Fibroblast of skin of back (primary cell): Measurements from ENCODE around the gene MCF2L2.
"Not testable (repeated sequence)": the region's sequence is repeated elsewhere in the genome, so short reads cannot be mapped to it uniquely, and the experiment has no call there.

Experiments
- DNase-seq: peaks from one replicate; pipeline ENCODE4 v3.0.0-alpha.2; 2013

The MCF2L2 gene

DNA sequence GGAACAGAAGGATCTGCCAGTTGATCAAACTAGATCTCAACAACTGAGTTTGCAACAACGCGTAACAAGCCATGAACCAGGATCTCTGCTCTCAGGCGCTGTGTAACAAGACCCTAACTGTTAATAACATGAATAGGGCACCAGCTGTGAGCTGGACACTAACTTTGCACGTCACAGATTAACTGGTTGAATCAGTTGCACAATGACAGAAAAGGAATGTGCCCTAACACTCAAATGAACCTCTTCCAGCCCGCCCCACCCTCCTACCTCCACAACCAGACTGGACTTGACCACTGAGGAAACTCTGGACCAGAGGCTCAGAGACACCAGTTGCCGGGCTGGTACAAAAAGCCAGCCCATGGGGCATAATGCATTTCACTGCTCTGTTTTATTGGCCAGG lies 34.3 kb downstream of the MCF2L2 start:
- no peak for DNase-seq

DNA sequence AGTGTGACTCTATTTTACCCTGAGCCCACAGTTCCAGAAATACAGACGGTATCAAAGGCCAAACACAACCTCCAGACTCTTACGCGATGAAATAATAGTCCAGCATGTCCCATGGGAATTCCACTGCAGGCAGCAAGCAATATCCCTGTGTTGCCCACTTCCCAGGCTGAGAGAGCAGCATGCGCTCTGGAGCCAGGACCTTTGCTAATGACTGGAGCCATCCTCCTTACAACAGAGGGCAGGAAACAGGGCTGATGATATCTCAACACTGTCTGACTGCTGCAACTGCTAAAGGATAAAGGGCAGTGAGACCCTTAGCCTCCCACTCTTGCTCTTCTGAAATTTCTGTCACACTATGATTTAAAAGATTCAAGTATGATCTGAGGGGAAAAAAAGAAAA lies 34.8 kb downstream of the MCF2L2 start:
- DNase-seq, result no peak

DNA sequence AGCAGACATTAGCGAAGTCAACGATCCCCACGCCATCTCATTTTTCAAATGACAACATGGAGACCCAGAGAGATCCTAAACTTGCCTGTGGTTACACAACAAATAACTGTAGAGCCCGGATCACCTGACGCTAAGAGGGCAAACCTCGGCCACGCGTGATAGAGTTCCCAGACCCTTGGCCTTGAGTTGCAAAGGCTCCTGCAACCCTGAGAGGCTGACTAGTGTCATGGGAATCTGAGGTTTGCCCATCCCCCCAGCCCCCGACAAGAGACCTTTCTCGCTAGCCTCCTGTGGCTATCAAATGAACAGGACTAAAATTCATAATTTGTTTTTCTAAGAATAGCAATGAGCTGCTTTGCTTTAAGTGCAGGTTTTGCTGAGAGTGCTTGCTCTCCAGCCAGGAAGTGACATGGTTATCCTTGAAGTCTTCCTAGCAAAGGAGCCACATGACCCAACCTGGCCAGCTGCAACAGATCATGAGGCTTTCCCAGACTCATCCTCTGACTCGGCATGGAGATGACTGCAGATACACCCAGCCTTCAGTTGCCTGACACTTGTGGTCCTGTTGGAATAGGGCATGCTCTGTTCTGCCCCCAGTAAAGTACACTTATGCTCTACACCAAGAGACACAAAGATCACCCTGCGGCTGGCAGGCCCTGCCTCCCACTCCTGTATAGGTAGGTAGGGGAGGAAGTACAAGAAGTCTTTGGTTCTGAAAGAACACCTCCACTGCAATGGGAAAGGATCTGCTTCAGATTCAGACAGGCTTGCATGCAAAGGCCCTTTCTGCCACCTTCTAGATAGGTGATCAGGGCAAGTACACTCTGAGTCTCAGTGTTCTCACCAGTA lies 36.0 kb downstream of the MCF2L2 start:
- no peak for DNase-seq

DNA sequence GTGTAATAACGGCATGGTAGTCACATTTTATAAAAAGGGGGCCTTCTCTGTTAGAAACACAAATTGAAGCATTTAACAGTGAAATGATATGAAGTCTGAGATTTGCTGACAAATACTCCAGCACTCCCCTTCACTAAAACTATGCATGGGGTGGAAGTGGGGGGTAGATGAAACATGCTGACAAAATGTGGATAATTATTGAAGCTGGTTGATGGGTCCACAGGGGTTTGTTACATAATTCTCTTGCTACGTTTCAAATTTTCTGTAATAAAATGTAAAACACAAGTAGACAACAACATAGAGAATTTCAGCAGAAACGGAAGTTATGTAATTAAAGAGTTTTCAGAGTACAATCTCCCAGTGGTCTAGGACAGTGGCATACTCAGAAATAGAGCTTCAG lies 37.0 kb downstream of the MCF2L2 start:
- DNase-seq, result no peak

DNA sequence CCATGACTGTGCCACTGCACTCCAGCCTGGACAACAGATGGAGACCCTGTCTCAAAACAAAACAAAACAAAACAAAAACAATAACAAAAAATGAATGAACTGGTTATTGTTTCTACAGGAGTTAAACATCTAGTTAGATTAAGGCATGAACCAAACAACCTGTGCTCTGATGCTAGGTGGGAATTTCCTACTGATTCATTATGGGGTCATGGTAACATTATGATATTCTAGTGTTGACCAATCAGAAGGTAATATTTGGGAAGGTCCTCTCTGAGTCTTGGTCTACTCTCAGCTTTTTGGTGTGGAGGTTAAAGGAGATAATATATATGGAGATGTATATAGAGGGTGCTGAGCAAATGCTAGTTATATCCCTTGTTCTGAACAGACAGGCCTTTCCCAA lies 37.6 kb downstream of the MCF2L2 start:
- no peak for DNase-seq

DNA sequence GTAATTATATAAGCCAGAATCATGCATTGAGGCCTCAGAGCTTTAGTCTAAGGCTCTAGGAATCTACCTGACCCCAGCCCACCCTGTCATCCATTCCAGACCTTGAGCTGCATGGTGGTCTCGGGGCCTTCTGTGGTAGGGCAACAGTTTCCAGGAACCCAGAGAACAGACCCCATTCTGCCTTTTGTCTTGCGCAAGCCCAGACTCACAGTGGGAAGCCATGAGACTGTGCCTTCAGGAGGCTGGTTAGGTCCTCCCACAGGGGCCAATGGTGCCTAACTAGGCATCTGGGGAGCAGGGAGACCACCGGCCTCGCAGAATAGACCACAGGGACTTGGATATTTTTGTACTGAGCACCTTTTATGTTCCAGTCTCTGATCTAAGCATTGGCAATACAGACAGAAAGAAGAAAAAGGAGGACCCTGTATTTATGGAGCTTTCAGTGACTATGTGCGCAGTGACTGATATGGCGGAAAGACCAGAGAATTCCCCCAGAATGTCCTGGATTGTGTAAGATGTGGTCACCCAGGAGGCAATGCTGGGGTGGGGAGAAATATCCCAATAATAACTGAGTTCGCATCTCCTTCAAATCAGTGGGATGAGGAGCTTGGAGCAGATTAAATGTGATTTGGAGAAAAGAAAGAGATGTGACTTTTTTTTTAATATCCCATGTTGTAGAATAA lies 40.1 kb downstream of the MCF2L2 start:
- no peak for DNase-seq

DNA sequence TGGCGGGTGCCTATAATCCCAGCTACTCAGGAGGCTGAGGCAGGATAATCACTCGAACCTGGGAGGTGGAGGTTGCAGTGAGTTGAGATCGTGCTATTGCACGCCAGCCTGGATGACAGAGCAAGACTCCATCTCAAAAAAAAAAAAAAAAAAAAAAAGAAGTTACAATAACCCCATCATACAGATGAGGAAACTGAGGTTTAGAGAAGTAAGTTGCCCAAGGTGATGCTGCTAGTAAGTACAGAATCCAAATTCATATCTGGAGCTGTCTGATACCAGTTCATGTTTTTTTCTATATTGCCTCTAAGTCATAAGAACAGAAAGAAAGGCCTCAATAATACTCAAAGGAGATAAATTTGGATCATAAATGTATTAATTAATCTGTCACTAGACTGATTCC lies 40.6 kb downstream of the MCF2L2 start:
- no peak for DNase-seq

DNA sequence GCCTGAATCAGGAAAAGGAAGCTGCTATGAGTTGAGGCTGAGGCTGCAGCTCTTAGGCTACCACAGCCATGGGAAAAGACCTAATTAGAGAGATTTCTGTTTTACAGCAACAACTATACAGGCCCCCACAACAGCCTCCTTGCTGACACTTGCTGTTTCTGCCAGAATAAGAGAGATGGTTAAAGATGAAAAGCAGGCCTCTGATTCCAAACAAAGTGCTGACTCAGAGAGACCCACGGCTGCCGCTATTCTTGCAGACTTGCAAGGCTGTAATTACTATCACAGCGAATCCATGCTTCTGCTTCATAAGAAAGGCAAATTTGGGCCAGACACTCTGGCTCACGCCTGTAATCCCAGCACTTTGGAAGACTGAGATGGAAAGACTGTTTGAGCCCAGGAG lies 41.8 kb downstream of the MCF2L2 start:
- no peak for DNase-seq

DNA sequence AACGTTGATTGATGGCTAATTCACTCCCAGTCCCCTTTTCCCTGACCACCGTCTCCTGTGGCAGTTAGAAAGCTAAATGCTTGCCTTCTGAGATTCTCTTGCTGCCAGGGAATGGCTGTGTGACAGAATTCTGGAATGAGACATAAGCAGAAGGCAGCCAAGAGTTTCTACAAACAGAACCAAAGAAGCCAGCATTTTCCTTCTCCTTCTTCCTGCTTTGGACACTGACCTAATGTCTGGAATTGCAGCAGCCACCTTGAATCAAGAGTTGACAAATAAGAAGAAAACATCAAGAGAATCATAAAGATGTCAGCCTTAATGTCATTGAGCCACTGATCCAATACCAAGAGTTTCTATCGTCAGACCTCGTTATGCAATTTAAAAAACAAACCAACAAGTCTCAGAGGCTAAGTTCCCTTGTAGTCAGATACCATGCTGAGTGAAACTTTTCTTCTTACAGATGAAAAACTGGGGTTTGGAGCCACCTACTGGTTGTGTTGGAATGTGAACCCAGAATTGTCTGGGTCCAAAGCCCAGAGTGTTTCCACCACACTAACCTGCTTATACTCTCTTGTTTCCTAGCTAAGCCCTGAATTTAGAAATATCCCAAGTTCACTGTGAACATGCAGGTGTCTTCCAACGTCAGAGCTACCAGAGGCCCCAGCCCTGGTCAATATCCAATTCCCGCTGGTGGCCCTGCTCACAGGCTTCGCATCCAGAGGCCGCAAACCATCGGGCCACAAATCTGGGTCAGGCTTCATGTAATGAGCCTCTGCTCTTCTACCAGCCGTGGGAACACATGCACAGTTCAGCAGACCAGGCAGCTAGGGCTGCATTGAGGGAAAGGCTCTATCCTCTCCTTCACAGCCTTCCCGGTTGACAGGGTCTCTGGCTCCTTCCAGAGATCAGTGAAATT lies 42.5 kb downstream of the MCF2L2 start:
- peak; percentile 60 for DNase-seq

DNA sequence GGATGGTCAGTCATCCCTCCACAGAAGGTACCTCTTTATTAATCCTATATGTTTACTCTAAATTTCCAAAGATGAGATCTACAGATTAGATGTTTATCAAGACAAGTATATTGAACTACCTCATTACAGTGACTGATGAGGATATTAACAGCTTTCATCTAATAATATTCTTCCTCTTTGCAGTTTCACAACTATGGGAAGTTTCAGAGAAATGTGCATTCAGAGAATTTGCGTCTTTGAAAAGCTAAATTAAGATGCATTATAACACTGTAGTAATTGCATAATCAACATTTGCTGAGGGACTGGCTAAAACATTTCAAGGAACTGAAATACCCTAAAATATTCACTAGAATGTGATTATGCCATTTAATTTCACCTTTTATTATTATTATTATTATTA lies 46.7 kb downstream of the MCF2L2 start:
- no peak for DNase-seq

DNA sequence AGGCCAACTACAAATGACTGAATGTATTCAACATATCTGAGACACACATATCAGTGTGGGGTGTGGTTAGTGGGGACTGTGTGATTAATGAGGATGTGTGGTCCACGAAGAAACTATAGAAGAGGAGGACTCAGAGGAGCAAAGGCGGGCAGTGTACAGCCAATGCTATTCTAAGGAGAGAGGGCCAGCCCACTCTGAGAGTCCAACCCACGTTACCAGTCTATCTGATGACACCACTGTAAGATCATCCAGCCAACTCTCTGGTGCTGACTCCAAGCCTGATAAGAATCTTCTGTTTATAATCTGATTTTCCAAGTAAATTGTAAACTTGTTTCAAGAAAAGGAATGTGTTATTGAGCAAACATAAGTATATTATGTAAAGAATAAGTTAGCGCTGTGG lies 47.2 kb downstream of the MCF2L2 start:
- DNase-seq, result peak; percentile 19

DNA sequence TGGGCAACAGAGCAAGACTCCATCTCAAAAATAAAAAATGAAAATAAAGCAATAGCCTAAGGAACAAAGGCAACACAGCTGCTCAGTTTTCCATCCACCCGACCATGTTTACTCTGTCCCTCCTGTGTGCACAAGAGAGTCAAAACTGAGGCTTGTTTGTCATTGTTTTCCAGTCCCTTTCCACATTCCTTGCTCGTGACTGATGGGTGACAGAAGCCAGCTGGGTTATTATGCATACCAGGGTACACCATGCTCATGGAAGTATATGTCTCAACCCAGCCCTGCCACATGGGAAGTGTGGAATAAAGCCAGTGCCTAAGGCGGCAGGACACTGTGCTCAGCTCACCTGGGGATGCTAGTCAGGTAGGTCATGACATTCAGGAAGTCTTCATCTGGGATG lies 49.5 kb downstream of the MCF2L2 start:
- no peak for DNase-seq

DNA sequence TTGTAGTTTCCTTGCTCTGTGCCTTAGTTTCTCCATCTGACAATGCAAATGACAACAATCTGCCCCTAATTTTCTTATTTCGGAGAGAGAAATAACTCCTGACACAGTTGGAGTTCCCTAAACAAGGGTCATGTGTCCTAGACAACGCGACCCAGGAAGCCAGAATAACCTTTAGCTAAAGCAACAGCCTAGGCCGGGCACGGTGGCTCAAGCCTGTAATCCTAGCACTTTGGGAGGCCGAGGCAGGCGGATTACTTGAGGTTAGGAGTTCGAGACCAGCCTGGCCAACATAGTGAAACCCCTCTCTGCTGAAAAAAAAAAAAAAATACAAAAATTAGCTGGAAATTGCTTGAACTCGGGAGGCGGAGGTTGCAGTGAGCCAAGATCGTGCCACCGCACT lies 49.9 kb downstream of the MCF2L2 start:
- no peak for DNase-seq

DNA sequence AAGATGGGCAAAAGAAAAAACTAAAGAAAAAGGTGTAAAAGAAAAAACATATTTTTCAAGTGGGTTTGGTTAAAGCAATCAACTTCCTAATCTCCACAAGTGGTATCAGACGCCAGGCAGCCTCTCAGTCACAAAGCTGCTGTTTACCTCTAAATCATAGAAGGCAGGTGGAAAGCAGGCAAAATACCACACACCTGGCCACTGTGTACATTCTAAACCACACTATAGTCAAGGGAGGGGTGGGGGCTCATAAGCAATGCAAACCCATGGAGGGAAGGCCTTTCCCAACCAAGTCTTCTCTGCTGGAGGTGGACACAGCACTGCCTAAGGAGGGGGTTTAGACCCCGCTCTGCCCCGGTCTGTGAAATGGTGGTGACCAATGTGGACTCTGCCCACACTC lies 50.4 kb downstream of the MCF2L2 start:
- DNase-seq, result no peak

DNA sequence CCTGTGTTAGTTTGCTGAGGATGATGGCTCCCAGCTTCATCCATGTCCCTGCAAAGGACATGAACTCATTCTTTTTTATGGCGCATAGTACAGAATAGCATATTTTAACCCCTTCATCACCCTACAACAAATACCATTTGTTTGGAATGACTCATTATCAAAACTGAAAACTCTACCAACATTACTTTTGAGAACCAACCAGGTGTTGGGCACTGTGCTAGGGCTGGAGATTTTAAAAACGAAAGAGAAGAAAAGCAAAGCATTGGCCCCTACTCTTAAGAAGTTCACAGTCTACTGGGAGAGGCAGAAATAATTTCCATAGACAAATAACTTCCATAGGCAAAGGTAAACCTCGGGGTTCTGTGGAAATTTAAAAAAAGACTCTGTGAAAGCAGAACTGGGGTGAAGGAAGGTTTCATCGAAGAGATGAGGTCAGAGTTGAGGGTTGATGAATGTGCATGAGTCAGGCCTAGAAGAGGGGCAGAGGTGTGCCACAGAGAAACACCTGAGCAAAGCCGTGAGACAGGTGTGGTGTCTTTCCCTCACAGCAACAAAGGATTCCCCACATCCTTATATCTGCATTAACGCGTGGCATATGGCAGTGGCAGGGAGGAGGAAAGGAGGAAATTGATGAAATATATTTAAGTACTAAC lies 51.0 kb downstream of the MCF2L2 start:
- no peak for DNase-seq

DNA sequence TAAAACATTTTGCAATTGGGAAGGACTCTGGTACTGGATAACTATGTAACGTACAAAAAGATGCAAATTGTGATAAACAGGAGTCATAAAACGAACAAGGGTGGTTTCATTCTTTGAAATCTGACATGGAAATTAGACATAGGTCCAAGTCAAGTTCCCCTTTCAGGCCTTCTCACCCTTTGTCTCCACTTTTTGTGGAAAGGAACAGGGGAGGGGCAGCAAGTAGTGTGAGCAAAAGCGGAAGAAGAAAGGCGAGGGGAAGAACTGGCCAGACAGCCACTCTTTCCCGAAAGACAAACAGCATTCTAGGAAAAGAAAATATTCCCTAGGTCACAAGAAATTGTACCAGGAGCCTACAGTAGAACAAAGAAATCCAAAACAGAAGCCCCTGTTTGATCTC lies 52.6 kb downstream of the MCF2L2 start:
- no peak for DNase-seq

DNA sequence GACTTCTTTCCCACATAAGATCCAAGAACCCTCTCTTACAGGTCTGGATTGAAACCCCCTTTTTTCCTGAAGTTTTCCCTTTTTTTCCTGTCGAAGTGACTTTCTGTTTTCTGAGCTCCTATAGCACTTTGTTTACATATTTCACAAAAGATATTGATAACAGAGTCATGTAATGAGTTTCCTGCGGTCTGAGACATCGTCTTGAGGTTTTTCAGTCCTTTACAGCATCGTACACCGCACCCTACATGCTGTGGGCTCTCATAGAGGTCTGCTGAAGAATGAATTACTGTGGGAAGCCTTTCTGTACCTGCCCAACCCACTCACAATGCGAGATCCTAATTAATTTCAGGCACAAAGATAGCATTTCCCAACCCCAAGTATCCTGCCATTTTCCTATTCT lies 53.1 kb downstream of the MCF2L2 start:
- no peak for DNase-seq

DNA sequence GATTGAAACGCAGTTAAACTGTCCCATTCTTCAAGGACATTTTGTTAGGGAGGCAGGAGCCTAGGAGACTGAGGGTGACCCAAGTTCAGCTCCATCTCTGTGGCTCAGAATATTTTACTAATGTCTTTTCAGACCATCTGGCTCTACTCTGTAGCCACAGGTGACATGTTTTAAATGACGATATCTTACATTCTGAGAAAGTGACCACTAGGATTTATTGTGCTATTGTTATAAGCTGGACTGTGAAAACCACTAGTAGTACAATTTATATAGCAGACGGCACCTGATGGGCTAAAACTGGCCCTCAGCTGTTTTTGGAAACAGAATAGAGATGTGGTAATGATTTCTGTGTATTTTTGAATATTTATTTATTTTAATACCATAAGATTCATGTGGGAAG lies 55.5 kb downstream of the MCF2L2 start:
- DNase-seq, result no peak

DNA sequence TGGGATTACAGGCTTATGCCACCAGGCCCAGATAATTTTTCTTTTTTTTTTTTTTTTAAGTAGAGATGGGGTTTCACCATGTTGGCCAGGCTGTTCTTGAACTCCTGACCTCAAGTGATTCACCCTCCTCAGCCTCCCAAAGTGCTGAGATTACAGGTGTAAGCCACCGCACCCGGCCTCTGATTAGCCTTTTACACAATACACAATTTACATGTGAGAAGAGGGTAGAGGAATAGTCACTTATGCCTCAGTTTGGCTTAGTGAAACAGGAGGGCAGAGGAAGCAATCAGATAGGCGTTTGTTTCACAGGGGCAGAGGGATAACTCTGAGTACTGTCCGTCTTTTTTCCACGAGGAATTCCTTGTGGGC lies 56.8 kb downstream of the MCF2L2 start:
- DNase-seq, result not testable (repeated sequence)

DNA sequence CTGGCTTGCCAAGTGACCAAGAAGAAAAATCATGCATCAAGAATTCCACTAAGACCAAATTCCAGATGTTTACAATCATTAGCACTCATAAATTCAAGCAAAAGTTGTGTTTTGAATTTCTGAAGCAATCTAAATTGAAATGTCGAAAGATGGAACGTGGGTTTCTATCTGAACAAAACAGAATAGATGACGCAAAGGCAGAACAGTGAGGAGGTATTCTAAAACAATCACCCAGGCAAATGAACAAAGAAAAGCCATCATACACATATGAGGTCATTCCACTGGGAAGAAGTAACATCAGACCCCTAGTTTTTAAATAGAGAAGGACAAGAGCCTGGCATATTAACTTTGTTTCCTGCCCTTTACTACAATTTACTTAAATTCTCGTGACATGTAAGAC lies 58.0 kb downstream of the MCF2L2 start:
- no peak for DNase-seq

DNA sequence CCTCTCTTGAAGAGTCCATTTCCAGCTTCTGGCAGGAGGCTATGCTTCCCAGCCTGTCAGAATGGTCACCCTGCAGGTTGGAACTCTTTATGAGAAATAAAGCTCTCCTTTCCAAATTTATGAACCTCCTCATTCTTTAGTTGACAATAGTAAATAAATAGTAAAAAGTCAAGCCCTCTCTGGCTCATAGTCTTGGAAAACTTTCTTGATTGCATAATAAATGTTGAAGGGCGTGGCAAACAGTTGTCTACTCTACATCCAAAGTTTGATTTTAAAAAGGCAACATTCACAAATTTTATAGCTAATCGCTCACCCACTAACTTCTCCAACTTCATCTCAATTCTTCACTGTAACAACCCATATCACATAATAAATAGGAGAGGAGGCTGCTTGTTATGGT lies 58.8 kb downstream of the MCF2L2 start:
- no peak for DNase-seq

DNA sequence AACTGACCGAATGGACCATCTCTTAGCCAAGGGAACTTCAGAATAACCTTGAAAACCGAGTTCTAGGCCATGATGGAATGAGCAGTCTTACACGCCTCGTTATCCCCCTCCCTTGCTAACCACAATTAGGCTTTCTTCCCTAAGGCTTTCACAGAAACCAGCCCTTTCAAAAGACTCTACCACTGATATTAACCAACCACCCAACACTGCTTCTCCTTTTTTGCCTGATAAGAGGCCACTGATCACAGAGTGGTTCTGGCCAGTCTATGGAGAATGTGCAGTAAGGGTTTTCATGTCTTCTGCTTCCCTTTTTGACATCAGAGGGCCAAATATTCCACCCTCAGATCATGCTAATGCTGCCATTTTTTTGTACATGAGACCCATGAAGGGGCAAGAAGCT lies 59.3 kb downstream of the MCF2L2 start:
- no peak for DNase-seq
